K562 (cell line): ENCODE results near the gene SLAMF9. TPM values are rescaled to one million over a fixed set of nuclear protein-coding genes. Genes with fewer than 3 reads are reported as not detected.

Experiments
- ATAC-seq: fragments of 200-7000 bp; cut with Tn5 transposase; 3 replicates; pipeline ENCODE4 v1.9.1; 2020; ENCODE audit warnings: moderate library complexity
- BruUV-seq: library from RNA; stranded (reverse); fragments of 400-500 nt; replicated peaks from 2 replicates; lab custom pipeline; 2021; lab: Mats Ljungman, UMichigan
- CTCF ChIA-PET: fragments of 300-600 bp; formaldehyde crosslinking; extraction: SDS; loops from one replicate; lab custom pipeline; 2021; ENCODE audit warnings: low intra/inter-chr PET ratio; lab: Yijun Ruan, JAX
- POLR2A ChIA-PET: fragments of 300-600, 350-650 bp; sonication (Branson Sonifier 250); formaldehyde crosslinking; extraction: SDS; loops from one replicate; lab custom pipeline; 2021; ENCODE audit warnings: antibody characterized with exemption, inconsistent platforms; lab: Yijun Ruan, JAX
- DNase-seq, 4 experiments: peaks; one replicate each; pipeline versions ENCODE4 v3.0.0 to v3.0.0-alpha.2; 2011 to 2018; ENCODE audit warnings: low spot score in 3 of 4, mixed read lengths in 3 of 4; ENCODE audit errors: extremely low read depth in 1 of 4
- FAIRE-seq: peaks from 2 replicates; lab custom pipeline; 2011; peaks lifted over from hg19 to GRCh38; lab: Jason Lieb, UNC
- H2AFZ ChIP-seq: 2 replicates; pipeline ENCODE4 v1.6.0; 2011; ENCODE audit warnings: low read depth, low read length, control low read depth, inconsistent platforms
- H3K27ac ChIP-seq: fragments of 200-600 bp; 3 replicates; pipeline ENCODE4 v1.8.0; 2011; ENCODE audit warnings: low read depth, mild to moderate bottlenecking, control low read depth, inconsistent platforms, low read length, moderate library complexity, mixed read lengths; ENCODE audit errors: extremely low read depth
- H3K27me3 ChIP-seq, 2 experiments: fragments of 300-600 bp in 1 of 2; 2 replicates in 1 of 2; 3 replicates in 1 of 2; pipeline versions ENCODE4 v1.6.0 to v1.8.0; 2011; ENCODE audit warnings: inconsistent platforms in 2 of 2, low read length in 2 of 2, mild to moderate bottlenecking in 1 of 2, mixed read lengths in 1 of 2, moderate library complexity in 1 of 2; ENCODE audit not compliant: control insufficient read depth in 2 of 2, insufficient read depth in 2 of 2
- H3K36me3 ChIP-seq: fragments of 300-600 bp; 3 replicates; pipeline ENCODE4 v1.8.0; 2011; ENCODE audit warnings: mild to moderate bottlenecking, low read length, inconsistent platforms; ENCODE audit not compliant: control insufficient read depth, insufficient read depth
- H3K4me1 ChIP-seq, 2 experiments: fragments of 200-600 bp in 1 of 2; replicated peaks in 1 of 2; 2 replicates in 1 of 2; 3 replicates in 1 of 2; pipeline versions ENCODE4 v1.5.1 to v1.8.0; 2011; ENCODE audit warnings: inconsistent platforms in 2 of 2, low read length in 2 of 2, mild to moderate bottlenecking in 1 of 2, mixed read lengths in 1 of 2, moderate library complexity in 1 of 2; ENCODE audit not compliant: control insufficient read depth in 2 of 2, insufficient read depth in 2 of 2
- H3K4me2 ChIP-seq: 2 replicates; pipeline ENCODE4 v1.6.1; 2011; ENCODE audit warnings: low read length, control low read depth, inconsistent platforms, mixed read lengths; ENCODE audit not compliant: insufficient read depth
- H3K4me3 ChIP-seq: fragments of 200-600 bp; sonication (generic), shearing (Covaris generic); 2 replicates; pipeline ENCODE4 v1.5.1; 2016; ENCODE audit warnings: control low read depth, inconsistent platforms
- H3K79me2 ChIP-seq: fragments of 200-600 bp; 3 replicates; pipeline ENCODE4 v1.8.0; 2011; ENCODE audit warnings: low read length, inconsistent platforms; ENCODE audit not compliant: control insufficient read depth, insufficient read depth
- H3K9ac ChIP-seq, 2 experiments: 2 replicates each; pipeline versions ENCODE4 v1.6.0 to v1.6.1; 2011; ENCODE audit warnings: low read depth in 2 of 2, low read length in 2 of 2, control low read depth in 1 of 2, inconsistent platforms in 1 of 2, mild to moderate bottlenecking in 1 of 2, mixed read lengths in 1 of 2; ENCODE audit not compliant: insufficient read depth in 1 of 2
- H3K9me1 ChIP-seq: one replicate; pipeline ENCODE4 v1.6.0; 2011; ENCODE audit warnings: inconsistent platforms, mild to moderate bottlenecking, low read length, moderate library complexity; ENCODE audit not compliant: control insufficient read depth, insufficient read depth
- H3K9me3 ChIP-seq: replicated peaks from 2 replicates; pipeline ENCODE4 v1.5.1; 2011; ENCODE audit warnings: low read depth, low read length, inconsistent platforms; ENCODE audit not compliant: control insufficient read depth, insufficient read depth
- H4K20me1 ChIP-seq: replicated peaks from 2 replicates; pipeline ENCODE4 v1.6.1; 2011; ENCODE audit warnings: low read length, inconsistent platforms, mixed read lengths; ENCODE audit not compliant: control insufficient read depth, insufficient read depth
- ARNT ChIP-seq, 2 experiments: fragments of 450-650 bp; IDR thresholded peaks; 2 replicates each; pipeline ENCODE4 v1.6.1; 2016; ENCODE audit warnings: mild to moderate bottlenecking in 1 of 2
- BRD9 ChIP-seq: fragments of 450-650 bp; IDR thresholded peaks from 2 replicates; pipeline ENCODE4 v1.6.1; 2018; ENCODE audit warnings: low read depth; ENCODE audit not compliant: partially characterized antibody
- C11orf30 ChIP-seq: fragments of 450-650 bp; IDR thresholded peaks from 2 replicates; pipeline ENCODE4 v1.6.1; 2016; ENCODE audit warnings: low read depth, mild to moderate bottlenecking
- CREB3L1 ChIP-seq: fragments of 450-650 bp; IDR thresholded peaks from 2 replicates; pipeline ENCODE4 v1.6.1; 2014; ENCODE audit warnings: low read depth, mild to moderate bottlenecking, moderate library complexity, borderline replicate concordance
- FIP1L1 ChIP-seq: fragments of 200-400 bp; formaldehyde crosslinking; IDR thresholded peaks from 2 replicates; pipeline ENCODE4 v1.6.1; 2018; ENCODE audit warnings: mild to moderate bottlenecking, low read depth, low read length; ENCODE audit not compliant: poor library complexity, severe bottlenecking
- HNRNPH1 ChIP-seq: fragments of 200-400 bp; formaldehyde crosslinking; optimal IDR thresholded peaks from 2 replicates; pipeline ENCODE3; 2017; ENCODE audit warnings: low read depth, mild to moderate bottlenecking, low read length, moderate library complexity
- MAFF ChIP-seq: IDR thresholded peaks from 2 replicates; pipeline ENCODE4 v1.6.1; 2012; ENCODE audit warnings: low read length, improper control_type of control experiment
- MAFK ChIP-seq: IDR thresholded peaks from 2 replicates; pipeline ENCODE4 v1.6.1; 2011; ENCODE audit warnings: low read length, improper control_type of control experiment
- NFE2 ChIP-seq: IDR thresholded peaks from 2 replicates; pipeline ENCODE4 v1.6.1; 2014; ENCODE audit warnings: antibody characterized with exemption, low read depth
- RBFOX2 ChIP-seq: fragments of 200-400 bp; formaldehyde crosslinking; IDR thresholded peaks from 2 replicates; pipeline ENCODE4 v1.6.1; 2017; ENCODE audit warnings: low read depth, mild to moderate bottlenecking, low read length, moderate library complexity
- TARDBP ChIP-seq: fragments of 450-650 bp; IDR thresholded peaks from 2 replicates; pipeline ENCODE4 v1.6.1; 2016
- USF1 ChIP-seq: sonication (generic); formaldehyde crosslinking; IDR thresholded peaks from 2 replicates; pipeline ENCODE4 v1.9.0; 2022; ENCODE audit warnings: mild to moderate bottlenecking, missing genetic modification reagents
- ZNF23 ChIP-seq: fragments of 250-450 bp; sonication (Bioruptor Pico); IDR thresholded peaks from 2 replicates; pipeline ENCODE4 v1.4.0; 2020; ENCODE audit warnings: mild to moderate bottlenecking
- WGBS: fragments of 100-300 bp; shearing (Covaris generic); methylation state at CpG from one replicate; pipeline ENCODE4 v1.1.6; 2016; ENCODE audit warnings: low coverage, mixed read lengths; ENCODE audit not compliant: insufficient coverage; ENCODE audit errors: missing lambda C conversion rate; 5-methylcytosine and 5-hydroxymethylcytosine counted together
- in situ Hi-C: fragments of 300-500 bp; cut with MboI; formaldehyde crosslinking; loops from 4 replicates; pipeline ENCODE4 v1.15.0; 2018; ENCODE audit warnings: inconsistent platforms, mixed read lengths
- intact Hi-C: fragments of 100-400 bp; cut with micrococcal nuclease; formaldehyde crosslinking; loops from 2 replicates; pipeline ENCODE4 v1.14.2; 2022
- polyA plus RNA-seq, 8 experiments: library from polyadenylated mRNA; depleted of rRNA in 4 of 8; stranded (reverse) in 5 of 8; unstranded in 3 of 8; fragments of >200 nt; fragmentation: Nextera tagmentation in 2 of 8; fragmentation: Illumina TruSeq in 1 of 8; extraction: Ambion mirVana in 2 of 8; extraction: Trizol in 1 of 8; gene quantifications; 2 replicates each; pipeline versions ENCODE4 v1.2.1 to v1.2.3, GENCODE V29; 2011 to 2014; ENCODE audit warnings: inconsistent platforms in 1 of 8, missing spikeins in 1 of 8
- total RNA-seq, 7 experiments: library from RNA; depleted of rRNA in 6 of 7; stranded (reverse); fragments of >200 nt in 6 of 7; fragmentation: Illumina TruSeq in 2 of 7; extraction: Trizol in 2 of 7; gene quantifications; 2 replicates each; pipeline versions ENCODE4 v1.2.1 to v1.2.3, GENCODE V29; 2011 to 2021; ENCODE audit warnings: low replicate concordance in 1 of 7
- TF ChIP-seq, protein P1 (sequence below): fragments of 200-800 bp; sonication (Bioruptor generic); IDR thresholded peaks from 2 replicates; pipeline ENCODE4 v1.6.1; 2017; ENCODE audit warnings: missing genetic modification characterization, missing compliant biosample characterization

Gene SLAMF9
- total and polyA plus RNA-seq, 9 of the 15 experiments (the other 6 are each of a cell fraction or from before 2014, with no cell fraction given), result 0.13 to 0.21 TPM; not detected in 7

DNA sequence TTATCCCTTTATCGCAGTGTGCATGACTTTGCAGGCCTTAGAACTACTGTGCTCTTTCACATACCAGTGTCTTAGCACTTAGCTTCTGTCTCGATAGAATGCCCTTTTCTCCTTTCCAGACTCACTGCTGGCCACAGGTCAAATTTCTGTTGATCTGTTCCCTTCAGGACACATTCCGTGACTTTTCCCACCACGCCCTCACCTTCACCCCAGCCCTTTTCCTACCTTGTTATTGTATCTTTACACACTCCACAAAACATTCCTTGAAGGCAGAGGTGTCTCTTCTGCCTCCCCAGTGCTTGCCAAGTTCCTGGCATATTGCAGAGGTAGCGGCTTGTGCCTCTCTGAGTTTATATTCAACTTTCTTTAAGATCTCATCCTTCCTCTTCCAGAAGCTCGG lies 4.9 kb downstream of the SLAMF9 start:
- in situ Hi-C loops (no loop called here), intact Hi-C loops (loop anchor here (5.0 kb wide), 1 partner anchor 167 kb away; the partner anchor contains the start of gene DUSP23)
- Histone ChIP-seq H3K27ac (no peak overlapping the region), H3K9me3 (no peaks in the 10 kb centered on the region), H3K4me2 (no peak overlapping the region), H3K27me3 (peaks cover 0 to 21% of the 10 kb centered on the region in 2 experiments; a peak in 3 of 5 replicates), H3K36me3 (no peaks in the 10 kb centered on the region), H4K20me1 (no peaks in the 10 kb centered on the region), H3K9me1 (no peaks in the 10 kb centered on the region), H3K4me3 (no peak overlapping the region), H3K79me2 (no peaks in the 10 kb centered on the region), H2AFZ (peak overlapping the region; percentile 2; the same call in 1 of the 2 replicates), H3K4me1 (peaks cover 10 to 13% of the 10 kb centered on the region in 2 experiments), H3K9ac (peak overlapping the region in 1 of 2 experiments; percentile 68; a peak in 1 of 4 replicates)
- 20% methylated on average over 6 of the region's 6 CpGs for WGBS
- ATAC-seq (no peak), FAIRE-seq (peak; percentile 42), DNase-seq (peak in 1 of 4 experiments; percentile 16)
- no peak for TF ChIP-seq FIP1L1
- peak; percentile 21; the same call in 1 of the 2 replicates for TF ChIP-seq MAFK
- TF ChIP-seq HNRNPH1, result no peak
- TF ChIP-seq USF1 (CRISPR knock-in tag), result no peak
- TF ChIP-seq ZNF23 (CRISPR knock-in tag), result no peak
- peak; percentile 40; the same call in 1 of the 2 replicates for TF ChIP-seq MAFF
- TF ChIP-seq RBFOX2, result no peak
- no peak for TF ChIP-seq BRD9
- TF ChIP-seq NFE2, result peak; percentile 38; the same call in 1 of the 2 replicates
- TF ChIP-seq CREB3L1, result no peak
- TF ChIP-seq, protein P1, sequence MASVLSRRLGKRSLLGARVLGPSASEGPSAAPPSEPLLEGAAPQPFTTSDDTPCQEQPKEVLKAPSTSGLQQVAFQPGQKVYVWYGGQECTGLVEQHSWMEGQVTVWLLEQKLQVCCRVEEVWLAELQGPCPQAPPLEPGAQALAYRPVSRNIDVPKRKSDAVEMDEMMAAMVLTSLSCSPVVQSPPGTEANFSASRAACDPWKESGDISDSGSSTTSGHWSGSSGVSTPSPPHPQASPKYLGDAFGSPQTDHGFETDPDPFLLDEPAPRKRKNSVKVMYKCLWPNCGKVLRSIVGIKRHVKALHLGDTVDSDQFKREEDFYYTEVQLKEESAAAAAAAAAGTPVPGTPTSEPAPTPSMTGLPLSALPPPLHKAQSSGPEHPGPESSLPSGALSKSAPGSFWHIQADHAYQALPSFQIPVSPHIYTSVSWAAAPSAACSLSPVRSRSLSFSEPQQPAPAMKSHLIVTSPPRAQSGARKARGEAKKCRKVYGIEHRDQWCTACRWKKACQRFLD (CRISPR knock-in tag), result no peak
- TF ChIP-seq TARDBP, result no peak
- TF ChIP-seq C11orf30, result peak; percentile 30; the same call in 1 of the 2 replicates
- TF ChIP-seq ARNT (IDR thresholded peaks at IDR 0.05), result no peak
- CTCF ChIA-PET, result no interaction called here
- POLR2A ChIA-PET, result no interaction called here
- BruUV-seq, result no TSS peak
